ENCODE results near the gene LGR5. TPM values are rescaled to one million over a fixed set of nuclear protein-coding genes. Genes with fewer than 3 reads are reported as not detected.

The LGR5 gene
- total and polyA plus RNA-seq, 2 of the 8 experiments (the other 6 are each of a cell fraction or from before 2014, with no cell fraction given) = 0.08 to 0.19 TPM

- H3K18ac ChIP-seq (ENCODE audit: extremely low read depth, low read length) = no peak overlapping the region
- no peak overlapping the region for H3K9ac ChIP-seq (replicated peaks in 1 of 4; ENCODE audit: extremely low read depth in 1 of 4, low read depth in 3 of 4, low read length in 3 of 4)
- H2BK20ac ChIP-seq (ENCODE audit: low read length) = no peak overlapping the region
- H3K36me3 ChIP-seq (ENCODE audit: control insufficient read depth in 2 of 4, insufficient read depth in 4 of 4, low read length in 3 of 4) = no peaks in the 10 kb centered on the region
- H3K79me2 ChIP-seq (ENCODE audit: control insufficient read depth in 1 of 2, insufficient read depth in 2 of 2, low read length in 2 of 2) = no peaks in the 10 kb centered on the region
- CTCF ChIA-PET (ENCODE audit: partially characterized antibody) = no interaction called here
- no peaks in the 10 kb centered on the region for H4K20me1 ChIP-seq (replicated peaks in 1 of 2; ENCODE audit: control insufficient read depth in 1 of 2, insufficient read depth in 2 of 2, low read length in 2 of 2)
- no peak overlapping the region for H2BK15ac ChIP-seq (ENCODE audit: low read length)
- no peak overlapping the region for H4K91ac ChIP-seq (replicated peaks; ENCODE audit: insufficient read length, low read length)
- no peak for TF ChIP-seq JUN (IDR thresholded peaks at IDR 0.05; ENCODE audit: low read depth, low read length)
- TF ChIP-seq GTF2F1 (IDR thresholded peaks at IDR 0.05; ENCODE audit: borderline replicate concordance, low read depth, low read length) = no peak
- no peak for TF ChIP-seq MAFK (IDR thresholded peaks at IDR 0.05; ENCODE audit: low read depth, low read length)
- TF ChIP-seq SP1 (IDR thresholded peaks at IDR 0.05; ENCODE audit: low read depth, low read length) = no peak
- TF ChIP-seq USF2 (IDR thresholded peaks at IDR 0.05; ENCODE audit: low read length) = no peak
- H2AFZ ChIP-seq (ENCODE audit: low read length) = no peak overlapping the region
- no peak overlapping the region for H4K5ac ChIP-seq (ENCODE audit: insufficient read length, low read depth, low read length)
- H2BK5ac ChIP-seq (ENCODE audit: low read depth, low read length) = no peak overlapping the region
- H3K27me3 ChIP-seq (replicated peaks in 1 of 4; ENCODE audit: control insufficient read depth in 3 of 4, extremely low read depth in 1 of 4, insufficient read depth in 3 of 4, low read length in 3 of 4) = no peaks in the 10 kb centered on the region
- no peaks in the 10 kb centered on the region for H3K79me1 ChIP-seq (ENCODE audit: low read depth, low read length)
- peaks cover 0 to 3% (median 0%) of the 10 kb centered on the region in 4 experiments; a peak in 1 of 7 replicates for H3K4me1 ChIP-seq (replicated peaks in 1 of 4; ENCODE audit: control insufficient read depth in 3 of 4, insufficient read depth in 4 of 4, low read length in 3 of 4)
- H3K9me3 ChIP-seq (ENCODE audit: insufficient read depth in 2 of 2, low read depth in 1 of 2, low read length in 1 of 2) = no peaks in the 10 kb centered on the region
- 96% methylated on average over 2 of the region's 2 CpGs; no CpG with 5 or more reads in 1 of the 2 experiments for WGBS, 2 experiments (ENCODE audit: extremely low coverage in 1 of 2, insufficient coverage in 1 of 2, insufficient read length in 1 of 2, insufficient replicate concordance in 2 of 2, low coverage in 1 of 2, low lambda C conversion rate in 2 of 2, missing lambda C conversion rate in 1 of 2)
- no peak for DNase-seq (ENCODE audit: low read depth in 1 of 2, low spot score in 2 of 2)
- H3K4me2 ChIP-seq (ENCODE audit: insufficient read depth in 1 of 2, low read depth in 2 of 2, low read length in 2 of 2) = no peak overlapping the region
- no peaks in the 10 kb centered on the region for H3K23me2 ChIP-seq (ENCODE audit: low read depth, low read length)
- H3K14ac ChIP-seq (ENCODE audit: insufficient read length) = no peak overlapping the region
- H2BK12ac ChIP-seq (ENCODE audit: low read depth, low read length) = no peak overlapping the region
- H3K23ac ChIP-seq (ENCODE audit: insufficient read length) = no peak overlapping the region
- no peak overlapping the region for H3K27ac ChIP-seq (ENCODE audit: low read depth, low read length)
- no peak for FAIRE-seq
- H2BK120ac ChIP-seq (replicated peaks; ENCODE audit: low read depth, low read length) = no peak overlapping the region
- H3K56ac ChIP-seq (replicated peaks; ENCODE audit: insufficient read length, low read depth, low read length) = no peak overlapping the region
- no peak overlapping the region for H3K4ac ChIP-seq (replicated peaks; ENCODE audit: insufficient read length, low read depth, low read length)
- H3K4me3 ChIP-seq (ENCODE audit: extremely low read depth in 1 of 4, insufficient read depth in 2 of 4, low read depth in 3 of 4, low read length in 4 of 4) = no peak overlapping the region
- H4K8ac ChIP-seq (ENCODE audit: extremely low read depth, insufficient read depth, low read length) = no peak overlapping the region
- no peak overlapping the region for H2AK5ac ChIP-seq (ENCODE audit: low read depth, low read length)
- POLR2A ChIA-PET (ENCODE audit: partially characterized antibody) = no interaction called here
Observed at GRCh38 chr12:71582925-71583324, 143.3 kb downstream of the LGR5 start.
